ENCODE results near the gene PUSL1. TPM values are rescaled to one million over a fixed set of nuclear protein-coding genes. Genes with fewer than 3 reads are reported as not detected.

The PUSL1 gene
- total RNA-seq, 1 experiment from 2014 or later, result 132 TPM

DNA sequence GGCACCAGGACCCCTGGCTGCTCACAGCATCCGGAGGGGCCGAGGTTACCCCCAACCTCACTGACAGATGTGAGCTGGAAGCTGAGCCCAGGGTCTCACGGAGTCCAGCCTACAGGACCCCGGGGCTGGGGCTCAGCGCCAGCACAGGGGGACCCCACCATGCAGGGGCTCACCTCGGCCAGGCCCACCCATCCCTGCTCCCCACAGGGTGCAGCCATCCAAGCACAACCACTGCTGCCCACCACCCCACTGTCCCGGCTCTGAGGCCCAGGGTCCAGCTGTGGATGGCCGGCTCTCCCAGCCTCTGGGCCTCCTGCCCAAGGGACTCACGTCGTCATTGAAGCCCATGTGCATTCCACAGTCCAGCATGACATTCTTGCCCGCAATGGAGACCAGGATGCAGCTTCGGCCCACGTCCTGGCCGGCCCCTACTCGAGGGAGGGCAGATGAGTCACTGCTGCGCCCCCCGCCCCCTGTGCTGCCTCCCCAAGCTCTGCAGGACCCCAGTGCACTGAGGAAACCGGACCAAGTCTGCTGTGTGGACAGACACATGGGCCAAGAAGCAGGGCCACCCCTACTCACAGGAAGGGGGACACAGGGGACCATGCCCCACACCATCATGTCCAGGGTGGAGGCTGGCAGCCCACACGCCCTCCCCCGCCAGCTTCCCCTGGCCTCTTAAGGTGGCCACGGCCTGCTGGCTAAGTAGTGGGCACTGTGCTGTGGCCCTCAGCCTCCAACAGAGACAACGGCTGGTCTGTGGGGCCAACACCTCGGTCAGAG is 12.5 kb downstream of the PUSL1 start:
- H3K27ac ChIP-seq (ENCODE audit: low read length), result no peak overlapping the region
- H3K4me3 ChIP-seq (ENCODE audit: low read length), result no peak overlapping the region
- peaks cover 29% of the 10 kb centered on the region for H4K20me1 ChIP-seq (ENCODE audit: low read length)
- no peaks in the 10 kb centered on the region for H3K9me2 ChIP-seq (replicated peaks; ENCODE audit: low read length)
- H2AFZ ChIP-seq (ENCODE audit: low read length), result no peak overlapping the region
- ATAC-seq, result no peak
- H3F3A ChIP-seq (ENCODE audit: low read length, unreplicated experiment), result peaks cover 9% of the 10 kb centered on the region
- no peak for DNase-seq
- no TSS peak for BruUV-seq (replicated peaks)
- TF ChIP-seq, protein P1, sequence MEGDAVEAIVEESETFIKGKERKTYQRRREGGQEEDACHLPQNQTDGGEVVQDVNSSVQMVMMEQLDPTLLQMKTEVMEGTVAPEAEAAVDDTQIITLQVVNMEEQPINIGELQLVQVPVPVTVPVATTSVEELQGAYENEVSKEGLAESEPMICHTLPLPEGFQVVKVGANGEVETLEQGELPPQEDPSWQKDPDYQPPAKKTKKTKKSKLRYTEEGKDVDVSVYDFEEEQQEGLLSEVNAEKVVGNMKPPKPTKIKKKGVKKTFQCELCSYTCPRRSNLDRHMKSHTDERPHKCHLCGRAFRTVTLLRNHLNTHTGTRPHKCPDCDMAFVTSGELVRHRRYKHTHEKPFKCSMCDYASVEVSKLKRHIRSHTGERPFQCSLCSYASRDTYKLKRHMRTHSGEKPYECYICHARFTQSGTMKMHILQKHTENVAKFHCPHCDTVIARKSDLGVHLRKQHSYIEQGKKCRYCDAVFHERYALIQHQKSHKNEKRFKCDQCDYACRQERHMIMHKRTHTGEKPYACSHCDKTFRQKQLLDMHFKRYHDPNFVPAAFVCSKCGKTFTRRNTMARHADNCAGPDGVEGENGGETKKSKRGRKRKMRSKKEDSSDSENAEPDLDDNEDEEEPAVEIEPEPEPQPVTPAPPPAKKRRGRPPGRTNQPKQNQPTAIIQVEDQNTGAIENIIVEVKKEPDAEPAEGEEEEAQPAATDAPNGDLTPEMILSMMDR (conservative IDR thresholded peaks at IDR 0.05; ENCODE audit: low read depth, low read length), result no peak
- TF ChIP-seq EZH2 (IDR thresholded peaks at IDR 0.05; ENCODE audit: low read length, unreplicated experiment), result no peak
- no peak for TF ChIP-seq EZH2phosphoT487 (IDR thresholded peaks at IDR 0.05; ENCODE audit: borderline replicate concordance, low read length)
- peaks cover 27% of the 10 kb centered on the region; the same call in 1 of the 2 replicates for H3K36me3 ChIP-seq (ENCODE audit: low read depth, low read length)
- POLR2A ChIA-PET (ENCODE audit: unreplicated experiment), result no interaction called here
- H3K27me3 ChIP-seq (ENCODE audit: low read length), result no peaks in the 10 kb centered on the region
- CTCF ChIA-PET, result no interaction called here
- no peaks in the 10 kb centered on the region for H3K9me3 ChIP-seq (ENCODE audit: low read length)
- peaks cover 83% of the 10 kb centered on the region for H3K79me2 ChIP-seq (ENCODE audit: low read length)
- no peak overlapping the region for H3K4me2 ChIP-seq (ENCODE audit: low read length)
- H3K9ac ChIP-seq (ENCODE audit: low read length), result no peak overlapping the region
- H3K4me1 ChIP-seq (ENCODE audit: insufficient read depth, low read length), result peaks cover 44% of the 10 kb centered on the region
- intact Hi-C loops (cut with micrococcal nuclease), result no loop called here

DNA sequence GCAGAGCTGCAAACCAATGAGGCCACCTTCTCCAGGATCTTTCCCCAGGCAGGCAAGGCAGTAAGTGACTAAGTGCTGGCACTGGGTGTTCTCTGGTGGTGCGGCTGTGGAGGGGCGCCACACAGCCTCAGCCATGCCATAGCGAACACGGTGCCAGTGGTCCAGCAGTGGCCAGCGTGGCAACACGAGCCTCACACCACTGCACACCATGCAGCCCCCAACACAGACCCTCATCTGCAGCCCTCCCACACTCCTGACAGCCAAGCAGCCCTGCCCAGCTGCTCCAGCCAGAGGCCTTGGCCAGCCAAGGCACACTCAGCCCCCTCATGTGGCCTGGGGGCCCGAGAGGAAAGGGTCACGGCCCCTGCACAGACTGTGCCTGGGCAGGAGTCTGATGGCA is 13.1 kb downstream of the PUSL1 start:
- no peak overlapping the region for H3K4me2 ChIP-seq (ENCODE audit: low read length)
- H3K4me3 ChIP-seq (ENCODE audit: low read length), result no peak overlapping the region
- intact Hi-C loops (cut with micrococcal nuclease), result no loop called here
- no TSS peak for BruUV-seq (replicated peaks)
- peaks cover 50% of the 10 kb centered on the region for H3K4me1 ChIP-seq (ENCODE audit: insufficient read depth, low read length)
- ATAC-seq (no peak), DNase-seq (no peak)
- no peaks in the 10 kb centered on the region for H3K9me2 ChIP-seq (replicated peaks; ENCODE audit: low read length)
- peaks cover 9% of the 10 kb centered on the region for H3F3A ChIP-seq (ENCODE audit: low read length, unreplicated experiment)
- H3K9me3 ChIP-seq (ENCODE audit: low read length), result no peaks in the 10 kb centered on the region
- no peaks in the 10 kb centered on the region for H3K27me3 ChIP-seq (ENCODE audit: low read length)
- CTCF ChIA-PET, result no interaction called here
- H3K36me3 ChIP-seq (ENCODE audit: low read depth, low read length), result peaks cover 25% of the 10 kb centered on the region; the same call in 1 of the 2 replicates
- peaks cover 29% of the 10 kb centered on the region for H4K20me1 ChIP-seq (ENCODE audit: low read length)
- no peak overlapping the region for H3K9ac ChIP-seq (ENCODE audit: low read length)
- POLR2A ChIA-PET (ENCODE audit: unreplicated experiment), result no interaction called here
- TF ChIP-seq EZH2 (IDR thresholded peaks at IDR 0.05; ENCODE audit: low read length, unreplicated experiment) (no peak), EZH2phosphoT487 (IDR thresholded peaks at IDR 0.05; ENCODE audit: borderline replicate concordance, low read length) (no peak)
- TF ChIP-seq, protein P1 (conservative IDR thresholded peaks at IDR 0.05; ENCODE audit: low read depth, low read length), result no peak
- no peak overlapping the region for H2AFZ ChIP-seq (ENCODE audit: low read length)
- H3K79me2 ChIP-seq (ENCODE audit: low read length), result peaks cover 84% of the 10 kb centered on the region
- no peak overlapping the region for H3K27ac ChIP-seq (ENCODE audit: low read length)

DNA sequence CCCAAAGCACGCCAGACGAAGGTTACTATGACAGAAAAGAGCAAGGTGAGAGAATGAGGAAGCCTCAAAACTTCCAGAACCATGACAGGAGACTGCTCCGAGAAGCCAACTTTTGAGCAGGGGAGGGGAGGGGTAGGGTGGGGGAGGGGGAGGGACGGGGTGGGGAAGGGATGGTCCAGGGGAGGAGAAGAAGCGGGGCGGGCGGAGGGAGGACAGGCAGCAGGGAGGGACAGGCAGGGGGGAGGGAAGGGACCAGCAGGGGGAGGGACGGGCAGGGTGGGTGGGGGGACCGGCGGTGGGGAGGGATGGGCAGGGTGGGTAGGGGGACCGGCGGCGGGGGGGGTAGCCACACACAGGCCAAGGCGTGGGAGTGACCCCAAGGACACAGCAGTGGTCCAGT is 14.0 kb downstream of the PUSL1 start:
- Histone ChIP-seq H3K4me1 (ENCODE audit: insufficient read depth, low read length) (peaks cover 48% of the 10 kb centered on the region), H3K9me2 (replicated peaks; ENCODE audit: low read length) (no peaks in the 10 kb centered on the region), H3K36me3 (ENCODE audit: low read depth, low read length) (peaks cover 25% of the 10 kb centered on the region; the same call in 1 of the 2 replicates), H3K9me3 (ENCODE audit: low read length) (no peaks in the 10 kb centered on the region), H2AFZ (ENCODE audit: low read length) (no peak overlapping the region), H3K4me2 (ENCODE audit: low read length) (no peak overlapping the region), H3K79me2 (ENCODE audit: low read length) (peaks cover 84% of the 10 kb centered on the region), H3F3A (ENCODE audit: low read length, unreplicated experiment) (peaks cover 9% of the 10 kb centered on the region), H3K4me3 (ENCODE audit: low read length) (no peak overlapping the region), H3K27me3 (ENCODE audit: low read length) (no peaks in the 10 kb centered on the region), H4K20me1 (ENCODE audit: low read length) (peaks cover 29% of the 10 kb centered on the region), H3K27ac (ENCODE audit: low read length) (no peak overlapping the region), H3K9ac (ENCODE audit: low read length) (no peak overlapping the region)
- CTCF ChIA-PET, result no interaction called here
- POLR2A ChIA-PET (ENCODE audit: unreplicated experiment), result no interaction called here
- DNase-seq, result no peak
- no TSS peak for BruUV-seq (replicated peaks)
- no peak for ATAC-seq
- no peak for TF ChIP-seq EZH2 (IDR thresholded peaks at IDR 0.05; ENCODE audit: low read length, unreplicated experiment)
- TF ChIP-seq, protein P1 (conservative IDR thresholded peaks at IDR 0.05; ENCODE audit: low read depth, low read length), result no peak
- TF ChIP-seq EZH2phosphoT487 (IDR thresholded peaks at IDR 0.05; ENCODE audit: borderline replicate concordance, low read length), result no peak
- intact Hi-C loops (cut with micrococcal nuclease), result no loop called here

Data from PC-3 (cell line).